Prostate gland (tissue), 2 donors: ENCODE measurements around the gene TRPM3. TPM values are rescaled to one million over a fixed set of nuclear protein-coding genes. Genes with fewer than 3 reads are reported as not detected.

Experiments
- DNase-seq: peaks from one replicate; pipeline ENCODE4 v3.0.0-alpha.2; 2019; ENCODE audit warnings: low spot score
- H3K27ac ChIP-seq, 2 donors: fragments of 200-600 bp; sonication (generic); 2 replicates each; pipeline ENCODE4 v1.5.1; 2017 to 2019
- H3K27me3 ChIP-seq: fragments of 200-600 bp; sonication (generic); replicated peaks from 2 replicates; pipeline ENCODE4 v1.5.1; 2019; ENCODE audit not compliant: insufficient read depth
- H3K36me3 ChIP-seq, 2 donors: fragments of 200-600 bp; sonication (generic); 1 replicate in 1 of 2; 2 replicates in 1 of 2; pipeline versions ENCODE4 v1.5.1 to v1.8.1; 2017 to 2019
- H3K4me1 ChIP-seq: fragments of 200-600 bp; sonication (generic); replicated peaks from 2 replicates; pipeline ENCODE4 v1.5.1; 2019
- H3K4me3 ChIP-seq, 2 donors: fragments of 200-600 bp; sonication (generic); 2 replicates each; pipeline ENCODE4 v1.5.1; 2017 to 2019
- H3K9me3 ChIP-seq: fragments of 200-600 bp; sonication (generic); 2 replicates; pipeline ENCODE4 v1.5.1; 2017
- CTCF ChIP-seq, 4 experiments: fragments of 200-600 bp in 2 of 4; fragments of 450-650 bp in 2 of 4; sonication (generic) in 2 of 4; IDR thresholded peaks; 1 replicate in 3 of 4; 2 replicates in 1 of 4; pipeline ENCODE4 v1.5.1; 2016 to 2019; ENCODE audit warnings: antibody characterized with exemption in 4 of 4, mild to moderate bottlenecking in 2 of 4, moderate library complexity in 2 of 4
- POLR2A ChIP-seq: fragments of 450-650 bp; IDR thresholded peaks from one replicate; pipeline ENCODE4 v1.6.1; 2016; ENCODE audit warnings: antibody characterized with exemption, mild to moderate bottlenecking
- POLR2AphosphoS5 ChIP-seq: sonication (generic); formaldehyde crosslinking; IDR thresholded peaks from one replicate; pipeline ENCODE4 v1.6.1; 2017; ENCODE audit warnings: antibody characterized with exemption
- WGBS: methylation state at CpG from one replicate; pipeline ENCODE4 v1.1.5; 2018; 5-methylcytosine and 5-hydroxymethylcytosine counted together
- intact Hi-C: fragments of 100-400 bp; cut with DNase I; formaldehyde crosslinking; loops from one replicate; pipeline ENCODE4 v1.14.2; 2022
- total RNA-seq, 2 donors: library from RNA; depleted of rRNA; stranded (reverse); fragments of >200 nt; gene quantifications; one replicate each; pipeline ENCODE4 v1.1.0, GENCODE V29; 2016

The TRPM3 gene
- total RNA-seq, 2 donors from 2014 or later: 0.32 to 18.7 TPM

DNA sequence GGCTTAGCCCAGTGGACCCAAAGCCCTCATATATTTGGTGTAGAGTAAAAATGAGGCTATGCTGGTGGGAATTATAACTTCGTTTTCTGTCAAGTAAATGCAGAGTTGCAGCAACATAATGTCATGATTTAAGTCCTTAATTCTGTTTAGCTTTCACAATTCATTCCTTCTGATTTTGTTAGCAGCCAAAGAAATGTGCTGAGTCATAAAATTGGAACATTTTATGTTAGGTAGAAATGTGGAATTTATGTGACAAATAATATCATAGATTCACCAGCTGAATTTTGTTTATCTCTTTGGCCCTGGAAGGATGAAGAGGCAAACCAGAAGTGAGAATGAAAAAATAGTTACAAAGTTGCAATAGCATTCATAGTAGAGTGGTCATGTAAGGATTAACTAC is 247.0 kb downstream of the TRPM3 start:
- no peaks in the 10 kb centered on the region for H3K4me1 ChIP-seq
- H3K36me3 ChIP-seq: no peaks in the 10 kb centered on the region
- no peaks in the 10 kb centered on the region for H3K9me3 ChIP-seq
- no peaks in the 10 kb centered on the region for H3K27me3 ChIP-seq
- 65% methylated on average over 1 of the region's 1 CpG for WGBS
- H3K27ac ChIP-seq: no peak overlapping the region
- DNase-seq: no peak
- intact Hi-C loops: no loop called here
- TF ChIP-seq POLR2A (no peak), POLR2AphosphoS5 (no peak), CTCF (IDR thresholded peaks at IDR 0.05) (no peak)
- no peak overlapping the region for H3K4me3 ChIP-seq

DNA sequence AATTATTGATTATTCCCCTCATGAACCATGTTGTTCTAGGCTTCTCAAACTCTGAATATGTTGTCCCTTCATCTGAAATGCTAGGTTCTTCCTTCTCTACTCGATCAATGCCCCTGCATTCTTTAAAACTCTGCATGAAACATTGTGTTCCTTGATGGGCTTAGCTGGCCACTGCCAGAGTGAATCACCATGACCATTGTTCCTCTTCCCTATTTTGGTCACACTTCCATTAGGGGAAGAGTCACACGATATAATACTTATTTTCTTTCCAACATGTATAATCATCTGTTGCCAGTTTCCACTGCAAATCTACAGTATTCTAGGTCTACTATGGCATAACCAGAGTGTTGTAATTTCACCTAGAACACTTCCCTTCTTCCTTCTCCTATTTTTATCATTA is 247.9 kb downstream of the TRPM3 start:
- H3K36me3 ChIP-seq: no peaks in the 10 kb centered on the region
- no peak overlapping the region for H3K27ac ChIP-seq
- no peak for DNase-seq
- H3K4me1 ChIP-seq: no peaks in the 10 kb centered on the region
- intact Hi-C loops: no loop called here
- TF ChIP-seq POLR2AphosphoS5 (no peak), CTCF (IDR thresholded peaks at IDR 0.05) (no peak), POLR2A (no peak)
- H3K4me3 ChIP-seq: no peak overlapping the region
- 68% methylated on average over 2 of the region's 2 CpGs for WGBS
- no peaks in the 10 kb centered on the region for H3K27me3 ChIP-seq
- no peaks in the 10 kb centered on the region for H3K9me3 ChIP-seq

DNA sequence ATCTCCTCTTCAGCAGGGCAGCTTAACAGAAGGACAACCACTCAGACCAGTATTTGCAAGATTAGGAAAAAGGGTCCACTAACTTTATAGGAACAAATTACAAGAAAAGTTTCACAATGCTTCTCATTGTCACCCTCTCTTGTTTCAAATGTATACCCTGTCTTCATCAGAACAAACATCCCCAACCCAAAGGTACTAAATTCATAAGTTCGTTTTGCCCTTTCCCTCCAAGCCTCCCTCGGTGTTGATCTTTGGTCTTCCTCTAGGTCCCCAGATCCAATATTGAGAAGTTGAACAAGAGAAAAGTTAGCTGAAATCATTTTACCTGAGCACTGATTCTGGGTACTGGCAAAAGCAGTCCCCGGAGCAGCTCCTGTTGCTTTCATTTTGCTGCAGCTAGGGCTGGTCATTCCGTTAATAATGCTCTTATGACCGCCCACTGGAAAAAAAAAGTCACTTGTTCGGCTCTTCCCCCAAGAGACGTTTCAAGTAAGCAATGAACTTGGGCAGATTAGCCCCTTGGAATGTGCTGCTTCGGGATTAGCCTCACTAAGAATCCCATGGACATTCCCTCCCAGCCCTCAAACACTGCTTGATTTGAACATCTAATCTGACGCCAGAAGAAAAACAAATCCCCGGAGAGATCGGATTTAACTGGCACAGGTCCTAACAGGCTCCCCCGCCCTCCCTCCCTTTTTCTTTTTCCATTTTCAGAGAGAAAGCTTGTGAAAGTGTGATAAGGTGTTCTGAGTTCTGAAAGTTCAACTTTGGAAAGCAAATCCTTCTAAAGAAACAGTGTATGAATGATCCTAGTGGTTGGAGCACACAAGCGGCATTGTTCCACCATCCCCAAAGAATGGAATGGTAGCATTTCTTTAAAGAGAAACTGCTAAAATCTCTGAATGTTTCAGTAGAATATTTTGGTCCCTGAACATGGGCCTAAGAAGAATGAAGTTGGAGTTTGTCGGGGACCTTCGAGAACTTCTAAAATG is 252.5 kb downstream of the TRPM3 start:
- 22% methylated on average over 15 of the region's 15 CpGs for WGBS
- Histone ChIP-seq H3K9me3 (no peaks in the 10 kb centered on the region), H3K27me3 (no peaks in the 10 kb centered on the region), H3K27ac (peak overlapping the region; percentile 18 to 37), H3K4me3 (peak overlapping the region; percentile 23 to 30), H3K36me3 (no peaks in the 10 kb centered on the region), H3K4me1 (no peaks in the 10 kb centered on the region)
- TF ChIP-seq POLR2AphosphoS5 (no peak), CTCF (IDR thresholded peaks at IDR 0.05) (peak in 1 of 4 experiments; percentile 9)
- no peak for DNase-seq
- intact Hi-C loops: no loop called here

- H3K9me3 ChIP-seq: no peaks in the 10 kb centered on the region
- no peak for DNase-seq
- H3K36me3 ChIP-seq: no peaks in the 10 kb centered on the region
- no peak overlapping the region for H3K27ac ChIP-seq
- H3K4me1 ChIP-seq: no peaks in the 10 kb centered on the region
- intact Hi-C loops: no loop called here
- WGBS: 47% methylated on average over 1 of the region's 1 CpG
- H3K27me3 ChIP-seq: no peaks in the 10 kb centered on the region
- no peak overlapping the region for H3K4me3 ChIP-seq
- no peak for TF ChIP-seq POLR2AphosphoS5
- TF ChIP-seq CTCF (IDR thresholded peaks at IDR 0.05): no peak
- TF ChIP-seq POLR2A: no peak
Observed at GRCh38 chr9:70868041-70868440, 253.4 kb downstream of the TRPM3 start.

GRCh38 chr9:70865471-70865870 is 255.9 kb downstream of the TRPM3 start:
- WGBS: 77% methylated on average over 2 of the region's 2 CpGs
- intact Hi-C loops: no loop called here
- Histone ChIP-seq H3K27ac (no peak overlapping the region), H3K36me3 (no peaks in the 10 kb centered on the region), H3K4me1 (no peaks in the 10 kb centered on the region), H3K4me3 (no peak overlapping the region), H3K9me3 (no peaks in the 10 kb centered on the region), H3K27me3 (no peaks in the 10 kb centered on the region)
- no peak for DNase-seq
- TF ChIP-seq POLR2AphosphoS5 (no peak), POLR2A (no peak), CTCF (IDR thresholded peaks at IDR 0.05) (no peak)
